Spleen (tissue), 11 donors: ENCODE data around the gene LIPK. TPM values are rescaled to one million over a fixed set of nuclear protein-coding genes. Genes with fewer than 3 reads are reported as not detected.

Experiments used
- DNase-seq: peaks from one replicate; pipeline ENCODE4 v3.0.0-alpha.2; 2020
- H3K27ac ChIP-seq, 8 donors: fragments of 200-600 bp; sonication (generic) in 7 of 8; 1 replicate in 4 of 8; 2 replicates in 4 of 8; pipeline versions ENCODE4 v1.5.0 to v1.8.0; 2016 to 2021; ENCODE audit warnings: inconsistent platforms in 4 of 8, mild to moderate bottlenecking in 4 of 8, moderate library complexity in 1 of 8
- H3K27me3 ChIP-seq, 7 donors: fragments of 200-600 bp; sonication (generic) in 6 of 7; replicated peaks in 1 of 7; 1 replicate in 4 of 7; 2 replicates in 3 of 7; pipeline versions ENCODE4 v1.5.0 to v1.8.0; 2016 to 2021; ENCODE audit warnings: inconsistent platforms in 3 of 7, mild to moderate bottlenecking in 1 of 7
- H3K36me3 ChIP-seq, 6 donors: fragments of 200-600 bp; sonication (generic) in 5 of 6; 1 replicate in 4 of 6; 2 replicates in 2 of 6; pipeline versions ENCODE4 v1.5.0 to v1.8.0; 2016 to 2021; ENCODE audit warnings: inconsistent platforms in 2 of 6
- H3K4me1 ChIP-seq, 6 donors: fragments of 200-600 bp; sonication (generic) in 5 of 6; 1 replicate in 3 of 6; 2 replicates in 3 of 6; pipeline versions ENCODE4 v1.5.0 to v1.8.0; 2016 to 2021; ENCODE audit warnings: inconsistent platforms in 3 of 6
- H3K4me3 ChIP-seq, 8 donors: fragments of 200-600 bp; sonication (generic) in 7 of 8; 1 replicate in 4 of 8; 2 replicates in 4 of 8; pipeline versions ENCODE4 v1.5.0 to v1.8.0; 2016 to 2021; ENCODE audit warnings: inconsistent platforms in 4 of 8, mild to moderate bottlenecking in 4 of 8, moderate library complexity in 2 of 8
- H3K9me3 ChIP-seq, 8 donors: fragments of 200-600 bp; sonication (generic) in 7 of 8; 1 replicate in 4 of 8; 2 replicates in 4 of 8; pipeline versions ENCODE4 v1.5.0 to v1.8.0; 2016 to 2021; ENCODE audit warnings: inconsistent platforms in 4 of 8
- POLR2A ChIP-seq, 3 donors: fragments of 450-650 bp; IDR thresholded peaks; one replicate each; pipeline ENCODE4 v1.5.1; 2017; ENCODE audit warnings: antibody characterized with exemption in 3 of 3, mild to moderate bottlenecking in 1 of 3
- POLR2AphosphoS5 ChIP-seq, 3 donors: sonication (generic); formaldehyde crosslinking; IDR thresholded peaks; one replicate each; pipeline ENCODE4 v1.5.1; 2017; ENCODE audit warnings: antibody characterized with exemption in 3 of 3
- WGBS, 5 donors: extraction: QIAGEN DNeasy Blood & Tissue Kit in 3 of 5; methylation state at CpG; one replicate each; pipeline versions ENCODE4 v1.1.5 to v1.1.7; 2013 to 2018; 5-methylcytosine and 5-hydroxymethylcytosine counted together
- intact Hi-C: fragments of 100-400 bp; cut with DNase I; formaldehyde crosslinking; loops from one replicate; pipeline ENCODE4 v1.15.0; 2023; ENCODE audit warnings: low total_unique reads
- polyA plus RNA-seq, 3 donors: library from polyadenylated mRNA; stranded (reverse); fragments of 200-250 nt; gene quantifications; one replicate each; pipeline ENCODE4 v1.2.1, GENCODE V29; 2013
- total RNA-seq, 7 donors: library from RNA; depleted of rRNA in 3 of 7; stranded (reverse); fragments of >200 nt in 3 of 7; fragmentation: NEBNext Ultra II Directional in 4 of 7; extraction: Animal tissue kit (Norgen Biotek cat#: 25700) in 4 of 7; gene quantifications; one replicate each; pipeline versions ENCODE4 v1.1.0 to v1.2.1, GENCODE V29; 2016 to 2021
- TF ChIP-seq, protein P1 (sequence below), 11 experiments: fragments of 200-600 bp in 7 of 11; fragments of 450-650 bp in 4 of 11; sonication (generic) in 4 of 11; IDR thresholded peaks in 8 of 11; conservative IDR thresholded peaks in 3 of 11; 1 replicate in 7 of 11; 2 replicates in 4 of 11; pipeline versions ENCODE4 v1.4.0 to v1.8.0; 2016 to 2021; ENCODE audit warnings: antibody characterized with exemption in 11 of 11, inconsistent platforms in 4 of 11, mild to moderate bottlenecking in 1 of 11
- donor health status: healthy with polysubstance abuse.
- donor health status: DM: no; HTN: no; CAD: no; lungs with moderate emphysema.
- donor health status: DM: no; HTN: no; CAD: no.
- donor health status: Bipolar disorder and iron deficiency.
- donor health status: healthy.
- donor health status: DM: no; HTN: no; CAD: no.
- donor health status: DM: yes; HTN: yes; CAD: no.

LIPK gene
- total and polyA plus RNA-seq, 10 donors, result not detected

DNA sequence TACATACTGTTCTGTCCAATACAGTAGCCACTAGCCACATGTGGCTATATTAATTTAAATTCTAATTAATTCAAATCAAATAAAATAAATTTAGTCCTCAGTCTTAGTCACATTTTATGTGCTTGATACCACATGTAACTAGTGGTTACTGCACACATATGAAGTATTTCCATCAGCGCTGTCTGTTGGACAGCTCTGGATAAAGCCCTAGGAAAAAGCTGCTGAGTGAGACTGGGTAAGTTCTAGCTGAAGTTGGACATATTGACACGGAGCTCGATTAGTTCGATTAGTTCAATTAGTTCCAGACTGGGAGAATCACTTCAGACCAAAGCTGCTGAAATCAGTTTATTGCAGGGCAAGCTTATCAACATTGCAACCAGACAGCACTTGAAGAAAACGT is 81.4 kb downstream of the LIPK start:
- H3K4me3 ChIP-seq, result no peak overlapping the region
- H3K9me3 ChIP-seq, result no peaks in the 10 kb centered on the region
- no peaks in the 10 kb centered on the region for H3K27me3 ChIP-seq
- 75 to 93% (median 92%) methylated on average over 5 of the region's 5 CpGs for WGBS, 5 donors
- no peak for TF ChIP-seq POLR2A (IDR thresholded peaks at IDR 0.05)
- TF ChIP-seq, protein P1, sequence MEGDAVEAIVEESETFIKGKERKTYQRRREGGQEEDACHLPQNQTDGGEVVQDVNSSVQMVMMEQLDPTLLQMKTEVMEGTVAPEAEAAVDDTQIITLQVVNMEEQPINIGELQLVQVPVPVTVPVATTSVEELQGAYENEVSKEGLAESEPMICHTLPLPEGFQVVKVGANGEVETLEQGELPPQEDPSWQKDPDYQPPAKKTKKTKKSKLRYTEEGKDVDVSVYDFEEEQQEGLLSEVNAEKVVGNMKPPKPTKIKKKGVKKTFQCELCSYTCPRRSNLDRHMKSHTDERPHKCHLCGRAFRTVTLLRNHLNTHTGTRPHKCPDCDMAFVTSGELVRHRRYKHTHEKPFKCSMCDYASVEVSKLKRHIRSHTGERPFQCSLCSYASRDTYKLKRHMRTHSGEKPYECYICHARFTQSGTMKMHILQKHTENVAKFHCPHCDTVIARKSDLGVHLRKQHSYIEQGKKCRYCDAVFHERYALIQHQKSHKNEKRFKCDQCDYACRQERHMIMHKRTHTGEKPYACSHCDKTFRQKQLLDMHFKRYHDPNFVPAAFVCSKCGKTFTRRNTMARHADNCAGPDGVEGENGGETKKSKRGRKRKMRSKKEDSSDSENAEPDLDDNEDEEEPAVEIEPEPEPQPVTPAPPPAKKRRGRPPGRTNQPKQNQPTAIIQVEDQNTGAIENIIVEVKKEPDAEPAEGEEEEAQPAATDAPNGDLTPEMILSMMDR (IDR thresholded peaks at IDR 0.05 in 8 of 11, conservative IDR thresholded peaks at IDR 0.05 in 3 of 11), result no peak
- TF ChIP-seq POLR2AphosphoS5 (IDR thresholded peaks at IDR 0.05), result no peak
- no peaks in the 10 kb centered on the region for H3K36me3 ChIP-seq
- no peak overlapping the region for H3K27ac ChIP-seq
- intact Hi-C loops, result loop anchor here (10.0 kb wide), 1 partner anchor 93 kb away; no protein-coding TSS in a partner anchor
- peaks cover 0 to 9% (median 0%) of the 10 kb centered on the region in 6 donors for H3K4me1 ChIP-seq
- no peak for DNase-seq

DNA sequence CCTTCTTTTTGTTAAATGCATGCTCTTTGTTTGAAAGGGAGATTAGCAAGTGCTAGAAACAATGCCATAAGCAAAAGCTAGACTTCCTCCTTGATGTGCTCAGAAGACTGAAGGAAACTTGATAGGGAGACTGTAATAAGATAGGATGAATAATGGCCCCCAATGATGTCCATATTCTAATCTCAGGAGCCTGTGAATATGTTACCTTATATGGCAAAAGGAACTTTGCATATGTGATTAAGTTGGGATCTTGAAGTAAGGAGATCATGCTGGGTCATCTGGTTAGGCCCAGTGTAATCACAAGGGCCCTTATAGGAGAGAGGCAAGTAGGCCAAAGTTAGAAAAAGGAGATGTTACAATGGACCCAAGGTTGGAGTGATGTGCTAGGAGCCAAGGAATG is 82.9 kb downstream of the LIPK start:
- H3K36me3 ChIP-seq, result no peaks in the 10 kb centered on the region
- no peaks in the 10 kb centered on the region for H3K27me3 ChIP-seq
- H3K4me3 ChIP-seq, result no peak overlapping the region
- no peak for DNase-seq
- TF ChIP-seq, protein P1 (IDR thresholded peaks at IDR 0.05 in 8 of 11, conservative IDR thresholded peaks at IDR 0.05 in 3 of 11), result no peak
- TF ChIP-seq POLR2A (IDR thresholded peaks at IDR 0.05) (no peak), POLR2AphosphoS5 (IDR thresholded peaks at IDR 0.05) (no peak)
- H3K4me1 ChIP-seq, result peaks cover 0 to 22% (median 0%) of the 10 kb centered on the region in 6 donors
- H3K27ac ChIP-seq, result no peak overlapping the region
- H3K9me3 ChIP-seq, result no peaks in the 10 kb centered on the region
- intact Hi-C loops, result loop anchor here (10.0 kb wide), 1 partner anchor 94 kb away; no protein-coding TSS in a partner anchor

DNA sequence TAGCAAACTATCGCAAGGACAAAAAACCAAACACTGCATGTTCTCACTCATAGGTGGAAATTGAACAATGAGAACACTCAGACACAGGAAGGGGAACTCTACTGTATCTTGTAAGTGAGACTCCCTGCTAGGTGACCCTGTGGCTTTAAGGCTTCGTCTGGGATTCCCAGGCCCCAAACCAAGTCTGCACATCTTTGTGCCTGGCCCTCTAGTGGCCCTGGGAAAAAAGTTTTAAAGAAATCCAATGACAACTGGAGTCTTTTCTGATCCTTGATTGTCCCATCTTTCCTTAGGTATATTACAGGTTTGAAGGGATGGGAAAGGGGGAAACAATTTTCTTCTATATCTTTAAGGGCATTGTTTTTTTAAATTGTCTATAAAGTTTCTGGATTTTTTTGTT is 85.9 kb downstream of the LIPK start:
- no peaks in the 10 kb centered on the region for H3K9me3 ChIP-seq
- no peak for DNase-seq
- no peaks in the 10 kb centered on the region for H3K27me3 ChIP-seq
- 41 to 60% (median 52%) methylated on average over 2 of the region's 2 CpGs for WGBS, 5 donors
- peaks cover 0 to 24% (median 0%) of the 10 kb centered on the region in 6 donors for H3K4me1 ChIP-seq
- intact Hi-C loops, result no loop called here
- H3K4me3 ChIP-seq, result no peak overlapping the region
- no peaks in the 10 kb centered on the region for H3K36me3 ChIP-seq
- TF ChIP-seq, protein P1 (IDR thresholded peaks at IDR 0.05 in 8 of 11, conservative IDR thresholded peaks at IDR 0.05 in 3 of 11), result peak in 5 of 11 experiments; percentile 10 to 38 (median 14)
- TF ChIP-seq POLR2AphosphoS5 (IDR thresholded peaks at IDR 0.05), result no peak
- peak overlapping the region in 1 of 8 donors; percentile 61 for H3K27ac ChIP-seq

DNA sequence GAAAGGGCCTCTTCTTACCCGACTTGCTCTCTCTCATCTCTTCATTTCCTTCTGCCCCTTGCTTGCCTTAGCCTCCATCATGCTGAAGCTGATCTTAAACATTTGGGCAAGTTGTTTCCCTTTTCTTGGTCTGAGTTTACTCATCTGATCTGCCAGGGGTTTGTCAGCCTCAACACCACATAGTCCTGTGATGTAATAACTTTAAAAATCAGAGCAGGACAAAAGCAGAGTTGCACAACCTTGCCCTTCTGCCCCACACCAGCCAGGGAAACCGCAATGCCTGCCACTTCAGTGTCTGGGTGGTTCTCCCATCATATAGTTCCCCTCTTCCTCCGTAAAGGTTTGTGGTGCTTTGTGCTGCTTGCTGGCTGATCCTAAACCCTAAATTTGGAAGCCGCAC is 86.6 kb downstream of the LIPK start:
- H3K4me1 ChIP-seq, result peaks cover 0 to 24% (median 0%) of the 10 kb centered on the region in 6 donors
- no peaks in the 10 kb centered on the region for H3K27me3 ChIP-seq
- TF ChIP-seq POLR2A (IDR thresholded peaks at IDR 0.05) (no peak), POLR2AphosphoS5 (IDR thresholded peaks at IDR 0.05) (no peak)
- TF ChIP-seq, protein P1 (IDR thresholded peaks at IDR 0.05 in 8 of 11, conservative IDR thresholded peaks at IDR 0.05 in 3 of 11), result no peak
- DNase-seq, result peak; percentile 81
- no peaks in the 10 kb centered on the region for H3K9me3 ChIP-seq
- 49 to 85% (median 63%) methylated on average over 4 of the region's 4 CpGs for WGBS, 5 donors
- peak overlapping the region in 3 of 8 donors; percentile 45 to 61 (median 60) for H3K27ac ChIP-seq
- H3K36me3 ChIP-seq, result no peaks in the 10 kb centered on the region
- intact Hi-C loops, result no loop called here
- no peak overlapping the region for H3K4me3 ChIP-seq
